T-cell (primary cell): Measurements from ENCODE around the gene RRP8. TPM values are rescaled to one million over a fixed set of nuclear protein-coding genes. Genes with fewer than 3 reads are reported as not detected.

ENCODE experiments used
- ATAC-seq, 4 experiments: fragments of 200-7000 bp in 3 of 4; fragments of 150-1000 bp in 1 of 4; cut with Tn5 transposase; replicated peaks in 1 of 4; 1 replicate in 3 of 4; 2 replicates in 1 of 4; pipeline ENCODE4 v1.10.0; 2021; ENCODE audit warnings: moderate library complexity in 3 of 4, mild to moderate bottlenecking in 2 of 4, moderate number of reproducible peaks in 1 of 4
- CTCF ChIA-PET, 2 donors: fragments of 300-600 bp; sonication (Branson Sonifier 250); formaldehyde crosslinking; loops; one replicate each; lab custom pipeline; 2022; ENCODE audit warnings: antibody characterized with exemption in 2 of 2; lab: Charles Lee
- POLR2A ChIA-PET, 2 donors: fragments of 300-600 bp; sonication (Branson Sonifier 250); formaldehyde crosslinking; loops; one replicate each; lab custom pipeline; 2022; ENCODE audit warnings: antibody characterized with exemption in 2 of 2; lab: Charles Lee
- DNase-seq, 35 experiments: peaks; one replicate each; pipeline versions ENCODE4 v3.0.0 to v3.0.0-alpha.2; 2013 to 2023
- H3K27ac ChIP-seq: one replicate; pipeline ENCODE4 v1.5.1; 2013; ENCODE audit warnings: low read length
- H3K27me3 ChIP-seq, 2 experiments: replicated peaks in 1 of 2; 1 replicate in 1 of 2; 2 replicates in 1 of 2; pipeline versions ENCODE4 v1.6.1 to v1.7.0; 2013; ENCODE audit warnings: low read length in 1 of 2, mixed read lengths in 1 of 2; ENCODE audit not compliant: control insufficient read depth in 2 of 2, insufficient read depth in 2 of 2; ENCODE audit errors: extremely low read depth in 1 of 2
- H3K36me3 ChIP-seq, 2 donors: 1 replicate in 1 of 2; 2 replicates in 1 of 2; pipeline versions ENCODE4 v1.6.1 to v1.7.0; 2013; ENCODE audit warnings: low read length in 1 of 2; ENCODE audit not compliant: control insufficient read depth in 2 of 2, insufficient read depth in 1 of 2; ENCODE audit errors: extremely low read depth in 1 of 2
- H3K4me1 ChIP-seq, 2 experiments: 1 replicate in 1 of 2; 2 replicates in 1 of 2; pipeline versions ENCODE4 v1.6.1 to v1.7.0; 2013; ENCODE audit warnings: low read length in 2 of 2, mixed read lengths in 1 of 2; ENCODE audit not compliant: insufficient read depth in 2 of 2, control insufficient read depth in 1 of 2; ENCODE audit errors: extremely low read depth in 1 of 2
- H3K4me3 ChIP-seq, 2 donors: 1 replicate in 1 of 2; 2 replicates in 1 of 2; pipeline versions ENCODE4 v1.5.1 to v1.7.0; 2013; ENCODE audit warnings: mild to moderate bottlenecking in 2 of 2, low read length in 1 of 2, moderate library complexity in 1 of 2; ENCODE audit not compliant: control insufficient read depth in 1 of 2; ENCODE audit errors: extremely low read depth in 1 of 2
- H3K9me3 ChIP-seq: 2 replicates; pipeline ENCODE4 v1.7.0; 2013
- H3K27ac Mint-ChIP-seq, 2 donors: one replicate each; pipeline ENCODE4 v1.8.0; 2020 to 2021; ENCODE audit warnings: mild to moderate bottlenecking in 2 of 2, mixed read lengths in 2 of 2
- H3K27me3 Mint-ChIP-seq, 2 donors: one replicate each; pipeline ENCODE4 v1.8.0; 2021 to 2022; ENCODE audit warnings: mixed read lengths in 2 of 2
- H3K36me3 Mint-ChIP-seq: one replicate; pipeline ENCODE4 v1.8.0; 2021; ENCODE audit warnings: mixed read lengths
- H3K4me1 Mint-ChIP-seq, 3 donors: one replicate each; pipeline ENCODE4 v1.8.0; 2020 to 2022; ENCODE audit warnings: mixed read lengths in 3 of 3, mild to moderate bottlenecking in 1 of 3
- H3K4me3 Mint-ChIP-seq, 3 donors: one replicate each; pipeline ENCODE4 v1.8.0; 2020 to 2022; ENCODE audit warnings: mild to moderate bottlenecking in 3 of 3, mixed read lengths in 3 of 3, moderate library complexity in 3 of 3
- H3K9me3 Mint-ChIP-seq, 3 donors: one replicate each; pipeline ENCODE4 v1.8.0; 2020 to 2022; ENCODE audit warnings: mixed read lengths in 3 of 3
- WGBS: methylation state at CpG from one replicate; pipeline ENCODE4 v1.1.5; 2013; ENCODE audit warnings: missing lambda C conversion rate; ENCODE audit not compliant: insufficient coverage; 5-methylcytosine and 5-hydroxymethylcytosine counted together
- total RNA-seq, 35 experiments: library from RNA in 6 of 35; stranded (reverse) in 6 of 35; fragments of 120-200 nt in 1 of 35; gene quantifications; one replicate each; pipeline versions ENCODE4 v1.2.1 to v1.2.4 and lab custom pipeline; 2013 to 2026

Gene RRP8
- total RNA-seq, 5 donors from 2014 or later (not counting 1 experiment from before 2014, with no cell fraction given) = 24.5 to 35.5 (median 32.2) TPM

- H3K4me3 ChIP-seq = no peak overlapping the region
- H3K36me3 ChIP-seq = no peaks in the 10 kb centered on the region
- no peaks in the 10 kb centered on the region for H3K9me3 Mint-ChIP-seq
- ATAC-seq (no peak), DNase-seq (no peak)
- no peaks in the 10 kb centered on the region for H3K27me3 Mint-ChIP-seq
- peaks cover 25% of the 10 kb centered on the region for H3K36me3 Mint-ChIP-seq
- peaks cover 0 to 1% (median 0%) of the 10 kb centered on the region in 3 donors for H3K4me1 Mint-ChIP-seq
- CTCF ChIA-PET = no interaction called here
- no peak overlapping the region for H3K4me3 Mint-ChIP-seq
- WGBS = 88% methylated on average over 6 of the region's 11 CpGs
- no peak overlapping the region for H3K27ac Mint-ChIP-seq
- POLR2A ChIA-PET = no interaction called here
- no peaks in the 10 kb centered on the region for H3K9me3 ChIP-seq
- H3K27ac ChIP-seq = no peak overlapping the region
- H3K27me3 ChIP-seq = no peaks in the 10 kb centered on the region
- H3K4me1 ChIP-seq = no peaks in the 10 kb centered on the region
These were observed 47.1 kb downstream of the RRP8 start for GRCh38 chr11:6556139-6556949.

- Mint-ChIP-seq H3K9me3 (no peaks in the 10 kb centered on the region), H3K27me3 (no peaks in the 10 kb centered on the region), H3K36me3 (peaks cover 18% of the 10 kb centered on the region), H3K4me3 (no peak overlapping the region), H3K4me1 (peaks cover 0 to 5% (median 0%) of the 10 kb centered on the region in 3 donors), H3K27ac (no peak overlapping the region)
- WGBS = no CpG with 5 or more reads among the region's 5 CpGs
- Histone ChIP-seq H3K4me1 (no peaks in the 10 kb centered on the region), H3K9me3 (no peaks in the 10 kb centered on the region), H3K4me3 (no peak overlapping the region), H3K36me3 (no peaks in the 10 kb centered on the region), H3K27me3 (no peaks in the 10 kb centered on the region), H3K27ac (no peak overlapping the region)
- ATAC-seq = no peak
- CTCF ChIA-PET = interaction anchor here in 1 of 2 donors (0.7 kb wide), 1 partner anchor 132 kb away, joined by 3 read pairs; no protein-coding TSS in a partner anchor
- POLR2A ChIA-PET = interaction anchor here (0.6 to 0.7 kb wide), 3 partner anchors 17 to 68 kb away, joined by 3 read pairs; no protein-coding TSS in a partner anchor
- no peak for DNase-seq
These were observed 48.3 kb downstream of the RRP8 start for GRCh38 chr11:6554828-6555706.

- H3K27me3 ChIP-seq = no peaks in the 10 kb centered on the region
- Mint-ChIP-seq H3K4me1 (peaks cover 0 to 5% (median 0%) of the 10 kb centered on the region in 3 donors), H3K4me3 (no peak overlapping the region), H3K36me3 (peaks cover 11% of the 10 kb centered on the region), H3K27ac (no peak overlapping the region), H3K9me3 (no peaks in the 10 kb centered on the region), H3K27me3 (no peaks in the 10 kb centered on the region)
- H3K27ac ChIP-seq = no peak overlapping the region
- CTCF ChIA-PET = no interaction called here
- no peak for ATAC-seq
- no peak for DNase-seq
- no peaks in the 10 kb centered on the region for H3K36me3 ChIP-seq
- POLR2A ChIA-PET = no interaction called here
- no peaks in the 10 kb centered on the region for H3K9me3 ChIP-seq
- H3K4me1 ChIP-seq = no peaks in the 10 kb centered on the region
- no peak overlapping the region for H3K4me3 ChIP-seq
These were observed 49.8 kb downstream of the RRP8 start for GRCh38 chr11:6553634-6554033.

- DNase-seq (no peak), ATAC-seq (no peak)
- H3K27ac Mint-ChIP-seq = no peak overlapping the region
- Histone ChIP-seq H3K9me3 (no peaks in the 10 kb centered on the region), H3K4me1 (no peaks in the 10 kb centered on the region), H3K27me3 (no peaks in the 10 kb centered on the region), H3K27ac (no peak overlapping the region), H3K36me3 (peaks cover 4 to 15% of the 10 kb centered on the region in 2 donors), H3K4me3 (no peak overlapping the region)
- POLR2A ChIA-PET = interaction anchor here in 1 of 2 donors (0.6 kb wide), 1 partner anchor 12 kb away, joined by 4 read pairs; no protein-coding TSS in a partner anchor
- WGBS = 100% methylated on average over 2 of the region's 3 CpGs
- peaks cover 0 to 5% (median 0%) of the 10 kb centered on the region in 3 donors for H3K4me1 Mint-ChIP-seq
- no peaks in the 10 kb centered on the region for H3K9me3 Mint-ChIP-seq
- H3K4me3 Mint-ChIP-seq = no peak overlapping the region
- CTCF ChIA-PET = no interaction called here
- peaks cover 16% of the 10 kb centered on the region for H3K36me3 Mint-ChIP-seq
- H3K27me3 Mint-ChIP-seq = no peaks in the 10 kb centered on the region
These were observed 54.8 kb downstream of the RRP8 start for GRCh38 chr11:6548641-6549040.

- Histone ChIP-seq H3K4me1 (no peaks in the 10 kb centered on the region), H3K4me3 (no peak overlapping the region), H3K27ac (no peak overlapping the region), H3K27me3 (no peaks in the 10 kb centered on the region), H3K9me3 (no peaks in the 10 kb centered on the region), H3K36me3 (peaks cover 4 to 15% of the 10 kb centered on the region in 2 donors)
- H3K4me3 Mint-ChIP-seq = no peak overlapping the region
- no CpG with 5 or more reads among the region's 2 CpGs for WGBS
- ChIA-PET CTCF (no interaction called here), POLR2A (interaction anchor here in 1 of 2 donors (0.6 kb wide), 1 partner anchor 13 kb away, joined by 4 read pairs; no protein-coding TSS in a partner anchor)
- H3K36me3 Mint-ChIP-seq = peaks cover 16% of the 10 kb centered on the region
- DNase-seq = no peak
- no peaks in the 10 kb centered on the region for H3K27me3 Mint-ChIP-seq
- H3K4me1 Mint-ChIP-seq = peaks cover 0 to 5% (median under 1%) of the 10 kb centered on the region in 3 donors
- no peaks in the 10 kb centered on the region for H3K9me3 Mint-ChIP-seq
- ATAC-seq = no peak
- H3K27ac Mint-ChIP-seq = no peak overlapping the region
These were observed 55.3 kb downstream of the RRP8 start for GRCh38 chr11:6548121-6548520.

GRCh38 chr11:6547177-6547576 is 56.2 kb downstream of the RRP8 start:
- ChIA-PET POLR2A (no interaction called here), CTCF (no interaction called here)
- H3K4me1 ChIP-seq = no peaks in the 10 kb centered on the region

More at GRCh38 chr11:6547177-6547576, 56.2 kb downstream of the RRP8 start:
- no peak for ATAC-seq
- Mint-ChIP-seq H3K27me3 (no peaks in the 10 kb centered on the region), H3K27ac (no peak overlapping the region), H3K4me1 (peaks cover 0 to 6% (median 5%) of the 10 kb centered on the region in 3 donors), H3K9me3 (no peaks in the 10 kb centered on the region), H3K36me3 (peaks cover 23% of the 10 kb centered on the region), H3K4me3 (no peak overlapping the region)
- no peak for DNase-seq
- no peaks in the 10 kb centered on the region for H3K9me3 ChIP-seq
- H3K4me3 ChIP-seq = no peak overlapping the region
- WGBS = 100% methylated on average over 5 of the region's 6 CpGs
- H3K27me3 ChIP-seq = no peaks in the 10 kb centered on the region
- H3K36me3 ChIP-seq = peaks cover 8 to 15% of the 10 kb centered on the region in 2 donors
- no peak overlapping the region for H3K27ac ChIP-seq
